SK-N-SH treated with all-trans-retinoic acid at 6 μM for 48 hours (cell line): ENCODE data around the gene SPATA22.
"Not testable (repeated sequence)": the region's sequence is repeated elsewhere in the genome, so short reads cannot be mapped to it uniquely, and the experiment has no call there.

ENCODE experiments used
- ATAC-seq: fragments of 200-7000 bp; cut with Tn5 transposase; 3 replicates; pipeline ENCODE4 v1.9.1; 2020; ENCODE audit warnings: mild to moderate bottlenecking, moderate library complexity
- ARNTL ChIP-seq: fragments of 450-650 bp; formaldehyde crosslinking; IDR thresholded peaks from 2 replicates; pipeline ENCODE4 v1.5.0; 2020; ENCODE audit warnings: low read depth, mild to moderate bottlenecking, moderate library complexity, borderline replicate concordance
- BACH2 ChIP-seq: fragments of 250-450 bp; sonication (Bioruptor Pico); IDR thresholded peaks from 2 replicates; pipeline ENCODE4 v1.9.0; 2021; ENCODE audit warnings: mild to moderate bottlenecking, borderline replicate concordance
- CREB5 ChIP-seq: fragments of 250-450 bp; sonication (Bioruptor Pico); IDR thresholded peaks from 2 replicates; pipeline ENCODE4 v1.5.1; 2020; ENCODE audit warnings: low read depth, mild to moderate bottlenecking, moderate library complexity
- CSDC2 ChIP-seq: fragments of 250-450 bp; sonication (Bioruptor Pico); IDR thresholded peaks from 2 replicates; pipeline ENCODE4 v1.5.0; 2020; ENCODE audit warnings: mild to moderate bottlenecking, moderate library complexity
- ESRRG ChIP-seq: fragments of 250-450 bp; sonication (Bioruptor Pico); IDR thresholded peaks from 2 replicates; pipeline ENCODE4 v1.6.1; 2021; ENCODE audit warnings: mild to moderate bottlenecking
- GLIS3 ChIP-seq: fragments of 250-450 bp; sonication (Bioruptor Pico); IDR thresholded peaks from 2 replicates; pipeline ENCODE4 v1.5.0; 2020; ENCODE audit warnings: mild to moderate bottlenecking, moderate library complexity
- ISL1 ChIP-seq: fragments of 250-450 bp; sonication (Bioruptor Pico); IDR thresholded peaks from 2 replicates; pipeline ENCODE4 v2.1.2; 2022; ENCODE audit warnings: mild to moderate bottlenecking, moderate library complexity
- OSR1 ChIP-seq: fragments of 250-450 bp; sonication (Bioruptor Pico); IDR thresholded peaks from 2 replicates; pipeline ENCODE4 v1.8.0; 2022; ENCODE audit warnings: moderate library complexity, mild to moderate bottlenecking, inconsistent platforms
- POU6F1 ChIP-seq: fragments of 250-450 bp; sonication (Bioruptor Pico); IDR thresholded peaks from 2 replicates; pipeline ENCODE4 v1.8.0; 2021; ENCODE audit warnings: low read depth, mild to moderate bottlenecking, moderate library complexity, borderline replicate concordance
- RARB ChIP-seq: fragments of 250-450 bp; sonication (Bioruptor Pico); IDR thresholded peaks from 2 replicates; pipeline ENCODE4 v1.8.0; 2021; ENCODE audit warnings: mild to moderate bottlenecking, moderate library complexity
- TCF4 ChIP-seq: fragments of 250-450 bp; sonication (Bioruptor Pico); IDR thresholded peaks from 2 replicates; pipeline ENCODE4 v1.8.0; 2021; ENCODE audit warnings: mild to moderate bottlenecking, moderate library complexity, borderline replicate concordance
- TOX ChIP-seq: fragments of 250-450 bp; sonication (Bioruptor Pico); IDR thresholded peaks from 2 replicates; pipeline ENCODE4 v1.8.0; 2021; ENCODE audit warnings: mild to moderate bottlenecking, moderate library complexity, borderline replicate concordance
- TSHZ2 ChIP-seq: fragments of 250-450 bp; sonication (Bioruptor Pico); IDR thresholded peaks from 2 replicates; pipeline ENCODE4 v1.5.0; 2020; ENCODE audit warnings: mild to moderate bottlenecking, moderate library complexity
- ZC3H10 ChIP-seq: fragments of 250-450 bp; sonication (Bioruptor Pico); IDR thresholded peaks from 2 replicates; pipeline ENCODE4 v1.5.1; 2021; ENCODE audit warnings: mild to moderate bottlenecking, moderate library complexity
- ZFP30 ChIP-seq: fragments of 450-650 bp; formaldehyde crosslinking; IDR thresholded peaks from 2 replicates; pipeline ENCODE4 v1.5.0; 2022; ENCODE audit warnings: mild to moderate bottlenecking, moderate library complexity
- ZNF565 ChIP-seq: fragments of 450-650 bp; formaldehyde crosslinking; conservative IDR thresholded peaks from 2 replicates; pipeline ENCODE4 v1.5.0; 2020; ENCODE audit warnings: low read depth, mild to moderate bottlenecking, moderate library complexity
- ZNF70 ChIP-seq: fragments of 450-650 bp; formaldehyde crosslinking; IDR thresholded peaks from 2 replicates; pipeline ENCODE4 v1.5.0; 2020; ENCODE audit warnings: mild to moderate bottlenecking, moderate library complexity

The SPATA22 gene, protein sequence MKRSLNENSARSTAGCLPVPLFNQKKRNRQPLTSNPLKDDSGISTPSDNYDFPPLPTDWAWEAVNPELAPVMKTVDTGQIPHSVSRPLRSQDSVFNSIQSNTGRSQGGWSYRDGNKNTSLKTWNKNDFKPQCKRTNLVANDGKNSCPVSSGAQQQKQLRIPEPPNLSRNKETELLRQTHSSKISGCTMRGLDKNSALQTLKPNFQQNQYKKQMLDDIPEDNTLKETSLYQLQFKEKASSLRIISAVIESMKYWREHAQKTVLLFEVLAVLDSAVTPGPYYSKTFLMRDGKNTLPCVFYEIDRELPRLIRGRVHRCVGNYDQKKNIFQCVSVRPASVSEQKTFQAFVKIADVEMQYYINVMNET

GRCh38 chr17:3471599-3471998 lies at the start of gene SPATA22:
Gene SPATA22, minus strand, starts transcription at chr17:3471819. Its CDS starts 2,494 bp downstream, at chr17:3469325.
- ATAC-seq, result no peak
- TF ChIP-seq RARB (CRISPR knock-in tag) (no peak), OSR1 (CRISPR knock-in tag) (no peak), TCF4 (CRISPR knock-in tag) (no peak), CREB5 (CRISPR knock-in tag) (no peak), ISL1 (CRISPR knock-in tag) (no peak), ZNF70 (CRISPR knock-in tag) (no peak)

GRCh38 chr17:3519472-3519871 lies 47.9 kb upstream of the SPATA22 start:
- ATAC-seq, result not testable (repeated sequence)

GRCh38 chr17:3514873-3515272 lies 43.3 kb upstream of the SPATA22 start:
- TF ChIP-seq ZNF70 (CRISPR knock-in tag) (no peak), BACH2 (CRISPR knock-in tag) (no peak), ZNF565 (CRISPR knock-in tag) (no peak), ZFP30 (CRISPR knock-in tag) (no peak), TCF4 (CRISPR knock-in tag) (no peak), POU6F1 (CRISPR knock-in tag) (no peak)
- ATAC-seq, result no peak

- not testable (repeated sequence) for ATAC-seq
Measured at GRCh38 chr17:3514167-3514566, 42.5 kb upstream of the SPATA22 start.

DNA sequence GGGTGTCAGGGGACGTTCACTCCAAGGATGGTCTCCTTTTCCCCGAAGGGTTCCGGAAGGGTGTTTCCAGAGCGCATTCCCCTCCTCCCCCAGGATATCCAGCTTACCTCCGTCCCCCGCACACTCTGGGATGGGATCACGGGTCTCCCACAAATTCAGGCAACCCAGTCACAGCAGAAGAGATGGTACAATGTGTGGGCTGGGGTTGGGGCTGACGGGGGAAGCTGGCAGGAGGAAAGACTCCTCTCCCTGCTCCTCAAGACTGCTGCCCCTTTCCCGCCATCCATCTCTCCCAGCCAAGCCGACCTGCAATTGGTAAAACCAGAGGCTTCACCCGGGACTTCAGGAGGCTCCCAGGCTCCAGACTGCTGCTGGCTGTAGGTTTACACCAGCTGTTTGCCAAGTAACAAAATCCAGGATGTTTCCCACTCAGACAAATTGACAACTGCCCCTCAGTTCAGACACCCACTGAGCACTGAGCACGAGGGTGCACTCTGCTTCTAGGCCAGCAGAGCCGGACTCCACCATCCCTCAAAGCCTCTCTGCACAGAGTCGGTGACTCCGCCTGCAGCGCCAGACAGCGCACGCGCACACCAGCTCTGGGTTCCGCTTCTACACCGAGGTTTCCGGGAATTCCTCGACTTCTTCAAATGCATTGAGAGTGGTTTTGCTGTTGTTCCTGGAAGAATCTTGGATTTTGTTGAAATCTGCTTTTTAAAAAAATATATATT lies 41.9 kb upstream of the SPATA22 start:
- TF ChIP-seq CSDC2 (CRISPR knock-in tag) (no peak), RARB (CRISPR knock-in tag) (no peak), BACH2 (CRISPR knock-in tag) (no peak), ESRRG (no peak), CREB5 (CRISPR knock-in tag) (no peak), ARNTL (CRISPR knock-in tag) (no peak), TOX (CRISPR knock-in tag) (no peak), ZFP30 (CRISPR knock-in tag) (no peak), TCF4 (CRISPR knock-in tag) (no peak), GLIS3 (no peak), ZNF70 (CRISPR knock-in tag) (no peak), ZC3H10 (CRISPR knock-in tag) (no peak), ISL1 (CRISPR knock-in tag) (no peak), TSHZ2 (no peak)
- no peak for ATAC-seq
